WTC11 (cell line): ENCODE results near the gene MYMX.

Experiments
- GABPB1 ChIP-seq: sonication (generic); formaldehyde crosslinking; IDR thresholded peaks from 2 replicates; pipeline ENCODE4 v1.8.1; 2023; ENCODE audit warnings: mild to moderate bottlenecking, missing genetic modification reagents
- SP1 ChIP-seq: sonication (generic); formaldehyde crosslinking; conservative IDR thresholded peaks from 2 replicates; pipeline ENCODE4 v1.8.1; 2022; ENCODE audit warnings: missing genetic modification reagents
- TF ChIP-seq, protein P1 (sequence below): sonication (generic); formaldehyde crosslinking; IDR thresholded peaks from 2 replicates; pipeline ENCODE4 v1.8.1; 2023; ENCODE audit warnings: mild to moderate bottlenecking, missing genetic modification reagents, moderate library complexity

DNA sequence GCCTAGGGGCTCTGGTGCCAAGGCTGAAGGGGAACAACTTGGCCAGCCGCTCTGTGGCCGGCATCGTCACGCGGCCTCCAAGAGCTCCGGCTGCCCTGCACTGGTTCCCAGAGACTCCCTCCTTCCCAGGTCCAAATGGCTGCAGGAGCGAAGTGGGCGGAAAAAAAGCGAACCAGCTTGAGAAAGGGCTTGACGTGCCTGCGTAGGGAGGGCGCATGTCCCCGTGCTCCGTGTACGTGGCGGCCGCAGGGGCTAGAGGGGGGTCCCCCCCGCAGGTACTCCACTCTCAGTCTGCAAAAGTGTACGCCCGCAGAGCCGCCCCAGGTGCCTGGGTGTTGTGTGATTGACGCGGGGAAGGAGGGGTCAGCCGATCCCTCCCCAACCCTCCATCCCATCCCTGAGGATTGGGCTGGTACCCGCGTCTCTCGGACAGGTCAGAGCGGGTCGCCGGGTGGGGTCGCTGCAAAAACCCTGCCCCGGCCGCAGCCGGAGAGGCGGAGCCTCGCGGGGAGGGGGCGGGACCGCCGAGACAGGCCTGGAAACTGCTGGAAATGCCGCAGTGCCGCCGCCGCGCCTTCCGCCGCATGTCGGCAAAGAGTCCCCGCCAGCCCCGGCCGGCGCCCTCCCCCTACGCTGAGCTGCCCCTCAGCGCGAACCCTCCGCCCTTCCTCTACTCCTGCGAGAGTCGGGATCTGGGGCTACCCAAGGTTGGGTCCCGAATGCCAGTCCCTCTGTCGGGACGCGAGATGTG is 29.4 kb downstream of the MYMX start:
- no peak; the same call in 1 of the 2 replicates for TF ChIP-seq GABPB1 (CRISPR knock-in tag)
- TF ChIP-seq SP1 (CRISPR knock-in tag) = peak; percentile 90
- TF ChIP-seq, protein P1, sequence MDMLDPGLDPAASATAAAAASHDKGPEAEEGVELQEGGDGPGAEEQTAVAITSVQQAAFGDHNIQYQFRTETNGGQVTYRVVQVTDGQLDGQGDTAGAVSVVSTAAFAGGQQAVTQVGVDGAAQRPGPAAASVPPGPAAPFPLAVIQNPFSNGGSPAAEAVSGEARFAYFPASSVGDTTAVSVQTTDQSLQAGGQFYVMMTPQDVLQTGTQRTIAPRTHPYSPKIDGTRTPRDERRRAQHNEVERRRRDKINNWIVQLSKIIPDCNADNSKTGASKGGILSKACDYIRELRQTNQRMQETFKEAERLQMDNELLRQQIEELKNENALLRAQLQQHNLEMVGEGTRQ (CRISPR knock-in tag) = no peak
